Astrocyte of the spinal cord (primary cell): Measurements from ENCODE around the gene SMIM14.

Source experiments
- DNase-seq: peaks from one replicate; pipeline ENCODE4 v3.0.0; 2011; ENCODE audit warnings: low read depth, low spot score
- H3K4me3 ChIP-seq: 2 replicates; pipeline ENCODE4 v1.5.1; 2011; ENCODE audit warnings: low read depth, mild to moderate bottlenecking, low read length, moderate library complexity
- CTCF ChIP-seq: IDR thresholded peaks from 2 replicates; pipeline ENCODE4 v1.5.1; 2012; ENCODE audit warnings: low read depth, mild to moderate bottlenecking, low read length, inconsistent platforms
- in situ Hi-C: cut with HindIII; loops from 2 replicates; pipeline ENCODE4 v1.10.0; 2017; ENCODE audit warnings: low sequenced_read_pairs

The SMIM14 gene

GRCh38 chr4:39608451-39608850 lies 30.2 kb downstream of the SMIM14 start:
- TF ChIP-seq CTCF, result no peak
- in situ Hi-C loops, result no loop called here
- DNase-seq, result no peak
- no peak overlapping the region for H3K4me3 ChIP-seq

GRCh38 chr4:39606747-39607146 lies 31.9 kb downstream of the SMIM14 start:
- in situ Hi-C loops, result no loop called here
- no peak for DNase-seq
- H3K4me3 ChIP-seq, result no peak overlapping the region
- no peak for TF ChIP-seq CTCF

- TF ChIP-seq CTCF, result no peak
Measured at GRCh38 chr4:39597695-39598381, 40.8 kb downstream of the SMIM14 start.

GRCh38 chr4:39596971-39597370 lies 41.7 kb downstream of the SMIM14 start:
- DNase-seq, result no peak
- H3K4me3 ChIP-seq, result no peak overlapping the region
- in situ Hi-C loops, result no loop called here
- TF ChIP-seq CTCF, result no peak

More at GRCh38 chr4:39597695-39598381, 40.8 kb downstream of the SMIM14 start:
- in situ Hi-C loops, result no loop called here
- DNase-seq, result no peak
- no peak overlapping the region for H3K4me3 ChIP-seq

- no peak overlapping the region for H3K4me3 ChIP-seq
- DNase-seq, result no peak
- in situ Hi-C loops, result no loop called here
- TF ChIP-seq CTCF, result no peak
Measured at GRCh38 chr4:39591290-39591689, 47.4 kb downstream of the SMIM14 start.

- in situ Hi-C loops, result no loop called here
- peak; percentile 83 for DNase-seq
- TF ChIP-seq CTCF, result no peak
- H3K4me3 ChIP-seq, result no peak overlapping the region
Measured at GRCh38 chr4:39587881-39588280, 50.8 kb downstream of the SMIM14 start.
